AG09309 (cell line): ENCODE measurements around the gene PARD3B.

Source experiments
- DNase-seq: peaks from one replicate; pipeline ENCODE4 v3.0.0-alpha.2; 2010; ENCODE audit warnings: low read depth
- H3K4me3 ChIP-seq: 2 replicates; pipeline ENCODE4 v1.5.1; 2011; ENCODE audit warnings: mild to moderate bottlenecking, low read depth, low read length, moderate library complexity; ENCODE audit not compliant: control insufficient read depth
- CTCF ChIP-seq: IDR thresholded peaks from 2 replicates; pipeline ENCODE4 v1.5.1; 2011; ENCODE audit warnings: mild to moderate bottlenecking, low read depth, low read length, inconsistent platforms; ENCODE audit not compliant: insufficient read depth, control insufficient read depth; ENCODE audit errors: missing control alignments

PARD3B gene

DNA sequence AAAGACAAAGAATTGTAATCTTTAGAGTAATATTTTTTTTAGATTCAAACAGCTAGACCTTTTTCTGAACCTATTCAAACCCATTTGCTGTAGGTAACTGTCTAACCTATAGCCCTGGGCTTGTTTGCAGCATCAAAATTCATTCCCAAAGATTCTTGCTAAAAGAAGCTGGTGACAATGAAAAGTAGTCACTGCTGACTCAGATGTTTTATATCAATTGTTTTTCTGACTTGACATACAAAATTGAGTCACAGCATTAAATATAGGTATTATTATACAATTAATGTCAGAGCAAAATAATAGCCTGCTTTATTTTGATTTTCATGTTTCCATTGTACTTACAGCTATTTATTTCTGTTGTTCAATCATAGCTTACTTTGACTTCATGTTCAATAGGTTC is 816.7 kb downstream of the PARD3B start:
- no peak overlapping the region for H3K4me3 ChIP-seq
- DNase-seq = no peak
- no peak for TF ChIP-seq CTCF

- TF ChIP-seq CTCF = no peak
- DNase-seq = no peak
- no peak overlapping the region for H3K4me3 ChIP-seq
These were observed 819.0 kb downstream of the PARD3B start for GRCh38 chr2:205364261-205364660.

GRCh38 chr2:205366336-205367060 is 821.2 kb downstream of the PARD3B start:
- no peak overlapping the region for H3K4me3 ChIP-seq
- TF ChIP-seq CTCF = no peak
- no peak for DNase-seq

GRCh38 chr2:205367331-205367935 is 822.2 kb downstream of the PARD3B start:
- H3K4me3 ChIP-seq = no peak overlapping the region
- DNase-seq = no peak
- no peak for TF ChIP-seq CTCF

GRCh38 chr2:205369813-205370212 is 824.5 kb downstream of the PARD3B start:
- H3K4me3 ChIP-seq = no peak overlapping the region
- no peak for DNase-seq
- no peak for TF ChIP-seq CTCF

DNA sequence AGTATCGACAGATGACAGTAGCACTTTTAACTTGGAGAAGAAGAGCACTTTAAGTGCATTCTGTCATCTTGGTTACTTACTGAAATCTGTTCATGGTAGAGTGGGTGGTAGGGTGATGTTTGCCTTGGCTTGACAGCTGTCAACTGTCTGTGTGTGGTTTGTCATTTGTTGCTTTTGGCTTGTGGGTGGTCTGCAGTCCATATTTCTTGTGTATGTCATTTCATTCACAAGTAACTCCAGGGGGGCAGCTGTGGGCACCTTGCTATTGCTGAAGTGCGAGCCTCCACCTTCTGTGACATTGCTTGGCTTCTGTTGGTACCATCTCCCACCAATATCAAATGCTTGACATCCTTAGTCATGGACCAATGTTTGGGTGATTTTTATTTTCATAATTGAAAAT is 825.5 kb downstream of the PARD3B start:
- TF ChIP-seq CTCF = no peak
- DNase-seq = no peak
- H3K4me3 ChIP-seq = no peak overlapping the region

DNA sequence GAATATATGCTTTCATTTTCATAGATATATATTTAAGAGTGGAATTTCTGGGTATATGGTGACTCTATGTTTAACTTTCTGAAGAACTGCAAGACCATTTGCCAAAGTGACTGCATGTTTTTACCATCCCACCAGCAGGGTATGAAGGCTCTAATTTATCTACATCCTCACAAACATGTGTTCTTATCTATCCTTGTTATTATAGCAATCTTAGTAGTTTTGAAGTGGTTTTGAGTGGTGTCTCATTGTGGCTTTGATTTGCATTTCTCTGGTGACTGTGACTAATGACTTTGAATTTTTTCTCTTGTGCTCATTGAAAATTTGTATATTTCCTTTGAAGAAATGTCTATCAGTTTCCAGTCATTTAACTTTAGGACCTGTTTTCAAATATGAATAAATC is 826.9 kb downstream of the PARD3B start:
- TF ChIP-seq CTCF = peak; percentile 14
- peak; percentile 35 for DNase-seq
- no peak overlapping the region for H3K4me3 ChIP-seq
